ENCODE measurements around the gene CACNG7.

Gene CACNG7

GRCh38 chr19:53980539-53981375 is 71.7 kb downstream of the CACNG7 start:
- peak in 6 of 56 donors; percentile 6 to 33 (median 18) for DNase-seq

DNA sequence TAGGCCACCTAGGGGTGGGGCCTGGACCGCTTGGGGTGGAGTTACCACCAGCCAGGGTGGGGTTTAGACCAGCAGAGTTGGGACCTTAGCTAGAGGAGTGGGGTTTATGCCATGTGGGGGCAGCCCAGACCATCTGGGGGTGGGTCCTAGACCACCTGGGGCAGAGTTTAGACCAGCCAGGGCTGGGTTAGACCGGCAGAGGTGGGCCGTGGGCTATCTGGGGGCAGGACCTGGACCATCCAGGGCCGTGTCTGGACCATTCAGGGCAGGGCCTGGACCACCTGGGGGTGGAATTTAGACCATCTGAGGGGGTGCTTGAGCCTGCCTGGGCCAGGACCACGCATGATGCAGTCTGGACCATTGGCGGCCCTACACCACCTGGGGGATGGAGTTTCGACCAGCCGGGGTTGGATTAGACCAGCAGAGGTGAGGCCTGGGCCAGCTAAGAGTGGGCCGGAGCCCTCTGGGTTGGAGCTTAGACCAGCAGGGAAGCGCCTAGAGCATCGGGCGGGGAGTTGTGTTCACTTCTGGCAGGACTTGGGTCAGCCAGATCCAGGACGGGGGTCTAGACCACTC is 72.4 kb downstream of the CACNG7 start:
- no peak for DNase-seq

DNA sequence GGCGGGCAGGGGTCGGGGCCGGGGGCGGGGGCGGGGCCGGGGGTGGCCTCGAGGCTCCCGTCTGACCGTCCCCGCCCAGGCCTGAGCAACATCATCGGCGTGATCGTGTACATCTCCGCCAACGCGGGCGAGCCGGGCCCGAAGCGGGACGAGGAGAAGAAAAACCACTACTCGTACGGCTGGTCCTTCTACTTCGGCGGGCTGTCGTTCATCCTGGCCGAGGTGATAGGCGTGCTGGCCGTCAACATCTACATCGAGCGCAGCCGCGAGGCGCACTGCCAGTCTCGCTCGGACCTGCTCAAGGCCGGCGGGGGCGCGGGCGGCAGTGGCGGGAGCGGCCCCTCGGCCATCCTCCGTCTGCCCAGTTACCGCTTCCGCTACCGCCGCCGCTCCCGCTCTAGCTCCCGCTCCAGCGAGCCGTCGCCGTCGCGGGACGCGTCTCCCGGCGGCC is 72.9 kb downstream of the CACNG7 start:
- DNase-seq: no peak

GRCh38 chr19:53982611-53983010 is 73.5 kb downstream of the CACNG7 start:
- peak in 3 of 56 donors; percentile 17 to 62 (median 25) for DNase-seq

DNA sequence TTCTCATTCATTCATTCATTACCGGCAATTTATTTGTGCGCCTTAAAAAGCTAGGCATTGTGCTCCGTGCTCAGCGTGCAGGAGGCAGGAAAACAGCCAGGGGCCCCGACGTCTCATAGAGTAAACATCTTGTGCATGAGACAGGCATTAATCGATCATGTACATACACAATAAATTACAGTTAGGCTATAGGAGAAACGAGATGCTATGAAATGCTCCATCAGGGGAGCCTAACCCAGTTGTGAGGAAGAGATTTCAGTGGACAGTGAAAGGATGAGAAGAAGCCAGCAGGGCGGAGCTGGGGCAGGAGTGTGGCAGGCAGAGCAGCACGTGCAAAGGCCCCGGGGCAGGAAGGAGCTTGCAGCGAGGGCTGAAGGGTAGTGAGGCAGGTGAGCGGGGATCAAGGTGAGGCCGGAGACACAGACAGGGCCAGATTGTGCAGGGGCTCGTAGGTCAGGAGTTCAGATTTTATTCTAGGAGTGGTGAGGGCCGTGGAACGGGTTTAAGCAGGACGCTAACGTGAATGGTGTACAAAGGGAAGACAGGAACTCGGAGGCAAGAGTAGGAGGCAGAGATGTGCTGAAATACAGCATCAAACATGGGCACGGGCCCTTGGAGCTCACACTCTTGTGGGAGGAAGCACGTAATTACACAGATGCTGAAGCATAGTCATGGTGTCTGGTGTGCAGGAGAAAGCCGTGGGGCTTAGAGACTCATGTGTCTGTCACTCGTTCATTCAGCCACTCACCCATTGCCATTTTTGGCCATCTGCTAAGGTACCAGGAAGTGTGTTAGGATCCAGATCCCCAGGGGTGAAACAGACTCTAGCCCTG is 74.6 kb downstream of the CACNG7 start:
- peak in 4 of 56 donors; percentile 7 to 36 (median 16) for DNase-seq

DNA sequence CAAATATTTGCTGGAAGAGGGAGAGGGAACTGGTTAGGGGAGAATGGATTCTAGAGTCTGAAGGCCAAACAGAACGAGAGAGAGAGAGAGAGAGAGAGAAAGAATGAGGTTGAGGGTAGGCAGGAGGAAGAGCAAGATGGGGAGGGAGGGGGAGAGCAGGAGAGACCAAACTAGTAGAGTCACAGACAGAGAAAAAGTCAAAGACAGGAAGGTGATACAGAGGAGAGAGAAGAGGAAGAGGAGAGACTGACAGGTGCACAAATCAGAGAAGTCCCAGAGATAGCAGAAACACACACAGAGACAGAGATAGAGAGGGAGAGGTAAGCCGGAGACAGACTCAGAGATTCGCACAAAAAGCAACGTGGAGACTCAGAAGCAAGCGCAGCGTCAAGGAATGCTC is 76.8 kb downstream of the CACNG7 start:
- DNase-seq: no peak

DNA sequence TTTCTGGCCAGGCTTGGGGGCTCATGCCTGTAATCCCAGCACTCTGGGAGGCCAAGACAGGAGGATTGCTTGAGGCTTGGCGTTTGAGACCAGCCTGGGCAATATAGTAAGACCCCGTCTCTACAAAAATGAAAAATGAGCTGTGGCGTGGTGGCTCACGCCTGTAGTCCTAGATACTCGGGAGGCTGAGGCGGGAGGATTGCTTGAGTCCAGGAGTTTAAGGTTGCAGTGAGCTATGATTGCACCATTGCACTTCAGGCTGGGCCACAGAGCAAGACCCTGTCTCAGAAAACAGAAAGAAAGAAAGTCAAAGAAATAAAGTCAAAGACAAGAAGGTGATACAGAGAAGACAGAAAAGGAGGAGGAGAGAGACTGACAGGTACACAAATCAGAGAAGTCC is 79.9 kb downstream of the CACNG7 start:
- no peak for DNase-seq

DNA sequence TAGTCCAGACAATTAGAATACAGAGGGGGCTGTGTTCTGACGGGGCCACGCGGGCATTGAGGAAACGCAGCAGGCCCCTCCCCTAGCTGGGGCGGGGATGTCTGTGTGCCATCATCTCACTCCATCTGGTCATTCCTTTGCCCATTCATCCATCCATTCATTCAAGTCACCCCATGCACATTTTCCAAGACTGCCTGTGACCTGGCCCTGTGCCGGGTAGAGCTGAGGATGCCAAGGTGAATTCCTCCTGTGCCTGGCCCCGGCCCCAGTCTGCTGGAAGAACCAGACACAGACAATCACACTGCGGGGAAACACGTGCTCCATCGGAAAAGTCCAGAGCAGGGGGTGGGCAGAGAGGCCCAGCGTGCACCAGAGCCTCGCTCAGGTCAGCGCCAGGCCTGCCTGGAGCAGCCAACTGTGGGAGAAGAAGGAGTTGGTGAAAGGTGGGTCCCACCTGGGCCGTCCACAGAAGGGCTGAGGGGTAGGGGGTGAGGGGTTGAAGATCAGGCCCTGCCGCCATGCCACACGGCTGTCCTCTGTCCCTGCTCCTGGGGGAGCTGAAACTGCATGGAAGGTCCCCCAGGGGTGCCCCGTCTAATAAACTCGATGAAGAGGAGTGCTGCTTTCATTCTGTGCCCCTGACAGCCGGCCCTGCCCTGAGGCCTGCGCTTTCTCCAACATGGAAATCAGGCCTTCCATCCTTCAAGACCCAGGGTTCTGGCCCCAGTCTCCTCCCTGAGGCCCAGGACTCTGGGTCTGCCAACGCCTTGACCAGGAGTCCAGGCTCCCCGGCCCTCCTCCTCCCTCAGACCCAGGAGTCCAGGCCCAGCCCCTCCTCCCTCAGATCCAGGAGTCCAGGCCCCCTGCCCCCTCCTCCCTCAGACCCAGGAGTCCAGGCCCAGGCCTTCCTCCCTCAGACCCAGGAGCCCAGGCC is 80.8 kb downstream of the CACNG7 start:
- peak in 2 of 56 donors; percentile 22 to 23 for DNase-seq

DNA sequence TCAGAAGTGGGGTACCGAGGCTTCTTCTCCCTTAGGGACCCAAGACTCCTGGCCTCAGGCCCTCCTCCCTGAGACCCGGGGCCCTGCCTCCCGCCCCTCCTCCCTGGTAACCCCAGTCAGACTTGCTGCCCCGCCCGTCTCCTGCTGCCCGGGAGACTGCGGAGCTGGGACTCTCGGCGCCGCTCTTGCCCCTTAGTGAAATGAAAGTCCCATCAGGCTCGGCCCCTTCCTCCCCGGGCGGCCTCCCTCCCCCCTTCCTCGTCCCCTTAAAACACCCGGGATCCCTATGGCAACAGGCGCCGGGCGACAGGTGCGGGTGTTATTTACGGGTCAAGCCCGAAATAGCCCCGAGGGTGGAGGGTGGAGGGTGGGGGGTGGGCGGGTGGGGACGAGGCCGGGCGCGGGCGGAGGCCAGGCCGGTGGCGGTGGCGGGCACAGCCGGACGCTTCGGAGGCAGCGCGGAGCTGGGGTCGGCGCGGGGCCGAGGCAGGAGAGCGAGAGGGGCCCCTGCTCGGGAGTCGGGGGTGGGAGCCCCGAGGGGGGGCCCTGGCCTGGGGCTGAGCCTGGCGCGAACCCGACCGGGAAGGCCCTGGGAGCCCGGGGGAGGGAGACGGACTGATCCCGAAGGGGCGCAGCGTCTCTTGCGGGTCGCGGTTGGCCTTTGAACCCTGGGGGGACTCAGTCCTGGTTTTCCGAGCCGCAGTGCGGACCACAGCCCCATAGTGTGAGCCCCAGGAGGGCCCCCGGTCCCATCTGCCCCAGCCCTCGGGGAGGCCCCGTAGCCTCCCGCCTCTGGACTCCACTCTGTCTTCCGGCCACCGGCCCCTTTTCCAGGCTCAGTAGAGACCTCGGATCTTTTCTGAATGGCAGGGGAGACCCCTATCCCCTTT is 82.4 kb downstream of the CACNG7 start, which contains the start of gene CACNG6:
Gene CACNG6, plus strand, starts transcription at position 414 of the 890 bp plus-strand sequence. CDS start 1,241 bp downstream, outside the sequence.
- DNase-seq: peak in 2 of 56 donors; percentile 15 to 42

GRCh38 chr19:53992211-53992610 is 83.1 kb downstream of the CACNG7 start:
- no peak for DNase-seq

GRCh38 chr19:53992815-53993214 is 83.7 kb downstream of the CACNG7 start:
- DNase-seq: no peak

- DNase-seq: no peak
Measured at GRCh38 chr19:53993448-53993847, 84.4 kb downstream of the CACNG7 start.
